ENCODE measurements around the gene CFAP410. TPM values are rescaled to one million over a fixed set of nuclear protein-coding genes. Genes with fewer than 3 reads are reported as not detected.

Gene CFAP410
- total and polyA plus RNA-seq, 2 of the 4 experiments (the other 2 are of a cell fraction): 3.8 to 10.3 TPM

- H4K5ac ChIP-seq (ENCODE audit: low read depth, low read length): no peak overlapping the region
- H4K91ac ChIP-seq (ENCODE audit: insufficient read depth, low read depth, low read length): no peak overlapping the region
- in situ Hi-C loops (cut with MboI; ENCODE audit: low sequenced_read_pairs) (no loop called here), intact Hi-C loops (cut with micrococcal nuclease) (no loop called here), dilution Hi-C loops (cut with HindIII; ENCODE audit: low sequenced_read_pairs, unreplicated experiment) (no loop called here)
- H3K4me1 ChIP-seq (ENCODE audit: control insufficient read depth, insufficient read depth, low read length): no peaks in the 10 kb centered on the region
- no peaks in the 10 kb centered on the region for H3K79me1 ChIP-seq (ENCODE audit: low read depth in 1 of 2, low read length in 2 of 2)
- H3K14ac ChIP-seq (replicated peaks; ENCODE audit: low read depth, low read length): no peak overlapping the region
- H3K27ac ChIP-seq (ENCODE audit: insufficient read depth, low read length): no peak overlapping the region
- DNase-seq (no peak), ATAC-seq (ENCODE audit: low read depth) (no peak)
- 74% methylated on average over 18 of the region's 22 CpGs; no CpG with 5 or more reads in 1 of the 2 experiments for WGBS, 2 experiments (ENCODE audit: extremely low coverage in 2 of 2, insufficient read length in 1 of 2)
- H3K4me2 ChIP-seq (ENCODE audit: low read depth, low read length): no peak overlapping the region
- no peak overlapping the region for H3K9ac ChIP-seq (ENCODE audit: low read depth, low read length)
- no peaks in the 10 kb centered on the region for H3K9me1 ChIP-seq (ENCODE audit: insufficient read depth, low read length)
- H2AFZ ChIP-seq (replicated peaks; ENCODE audit: low read length, poor library complexity): no peak overlapping the region
- H3K18ac ChIP-seq (ENCODE audit: low read depth, low read length): no peak overlapping the region
- no peak overlapping the region for H3K4ac ChIP-seq (ENCODE audit: low read depth, low read length)
- no peak overlapping the region for H3K23ac ChIP-seq (ENCODE audit: low read depth, low read length)
- no peaks in the 10 kb centered on the region for H4K20me1 ChIP-seq (ENCODE audit: insufficient read depth, low read length)
- H3K36me3 ChIP-seq (ENCODE audit: control insufficient read depth, insufficient read depth, low read length): no peaks in the 10 kb centered on the region
- CTCF ChIA-PET: no interaction called here
- H2BK5ac ChIP-seq (ENCODE audit: low read depth, low read length, poor library complexity, severe bottlenecking): no peak overlapping the region
- no peak overlapping the region for H3K4me3 ChIP-seq (ENCODE audit: insufficient read depth, low read depth, low read length)
- peaks cover 6% of the 10 kb centered on the region for H3K9me3 ChIP-seq (ENCODE audit: control insufficient read depth, insufficient read depth, low read length)
- no TSS peak for BruUV-seq (replicated peaks)
- H2BK20ac ChIP-seq (ENCODE audit: low read depth, low read length): no peak overlapping the region
- H2BK15ac ChIP-seq (ENCODE audit: low read depth, low read length): no peak overlapping the region
- no peak for TF ChIP-seq RAD21 (IDR thresholded peaks at IDR 0.05; ENCODE audit: low read length)
- no peak for TF ChIP-seq FOS (IDR thresholded peaks at IDR 0.05; ENCODE audit: low read depth, low read length)
- TF ChIP-seq RCOR1 (IDR thresholded peaks at IDR 0.05; ENCODE audit: insufficient replicate concordance, low read length): no peak
- TF ChIP-seq MXI1 (IDR thresholded peaks at IDR 0.05; ENCODE audit: borderline replicate concordance, low read depth, low read length): no peak
- TF ChIP-seq USF2 (IDR thresholded peaks at IDR 0.05; ENCODE audit: low read depth, low read length): no peak
- no peak for TF ChIP-seq ELK1 (IDR thresholded peaks at IDR 0.05; ENCODE audit: borderline replicate concordance, low read depth, low read length)
- TF ChIP-seq BHLHE40 (IDR thresholded peaks at IDR 0.05; ENCODE audit: low read depth, low read length): no peak
- no peak for TF ChIP-seq CTCF (conservative IDR thresholded peaks at IDR 0.05; ENCODE audit: low read depth, low read length)
- no peak for TF ChIP-seq SMC3 (IDR thresholded peaks at IDR 0.05; ENCODE audit: low read depth, low read length)
- no peak for TF ChIP-seq POLR2A (IDR thresholded peaks at IDR 0.05; ENCODE audit: low read depth, low read length)
- no peak for TF ChIP-seq CEBPB (IDR thresholded peaks at IDR 0.05; ENCODE audit: low read depth, low read length)
- TF ChIP-seq RFX5 (IDR thresholded peaks at IDR 0.05; ENCODE audit: low read depth, low read length): no peak
- TF ChIP-seq CHD1 (IDR thresholded peaks at IDR 0.05; ENCODE audit: low read depth, low read length): no peak
- no peak for TF ChIP-seq MAZ (IDR thresholded peaks at IDR 0.05; ENCODE audit: borderline replicate concordance, low read depth, low read length)
- no peak for TF ChIP-seq NFE2L2 (IDR thresholded peaks at IDR 0.05; ENCODE audit: low read depth, low read length)
- no peak for TF ChIP-seq MAFK (IDR thresholded peaks at IDR 0.05; ENCODE audit: low read depth, low read length)
- H3K56ac ChIP-seq (ENCODE audit: extremely low read depth, insufficient read depth, low read length): no peak overlapping the region
- no peak overlapping the region for H4K8ac ChIP-seq (ENCODE audit: low read depth in 2 of 2, low read length in 2 of 2)
- H2BK120ac ChIP-seq (ENCODE audit: low read depth, low read length): no peak overlapping the region
- H2AK5ac ChIP-seq (ENCODE audit: low read depth, low read length): no peak overlapping the region
- POLR2A ChIA-PET (ENCODE audit: unreplicated experiment): no interaction called here
- no peak overlapping the region for H2AK9ac ChIP-seq (replicated peaks; ENCODE audit: low read depth, low read length, poor library complexity)
- peaks cover 3% of the 10 kb centered on the region; the same call in 1 of the 2 replicates for H3K27me3 ChIP-seq (ENCODE audit: control insufficient read depth, insufficient read depth, low read length)
Observed at GRCh38 chr21:44365967-44366585, 26.9 kb upstream of the CFAP410 start.
